ENCODE measurements around the gene MAB21L2. TPM values are rescaled to one million over a fixed set of nuclear protein-coding genes. Genes with fewer than 3 reads are reported as not detected.

MAB21L2 gene
- total and polyA plus RNA-seq, 4 donors, result 0.05 to 8.6 (median 0.42) TPM

DNA sequence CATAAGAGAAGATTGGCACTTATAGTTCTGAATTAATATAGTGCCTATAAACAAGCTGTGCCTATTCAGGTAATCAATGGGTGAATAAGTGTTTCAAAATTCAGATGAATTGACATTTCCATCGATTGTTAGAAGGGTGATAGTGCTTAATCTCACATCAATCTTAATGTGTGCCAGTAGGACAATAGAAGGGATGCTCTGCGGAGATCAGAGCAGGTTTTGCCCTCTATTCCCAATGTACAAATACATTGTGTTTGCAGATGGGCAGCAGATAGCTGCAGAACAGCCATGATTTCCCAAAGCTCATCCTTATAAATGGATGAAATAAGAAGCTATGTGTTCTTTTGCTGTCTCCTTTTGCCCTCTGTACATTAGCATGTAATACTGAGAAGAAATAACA is 7.2 kb downstream of the MAB21L2 start:
- DNase-seq (no peak), ATAC-seq (ENCODE audit: low FRiP score) (no peak)
- no peaks in the 10 kb centered on the region for H3K36me3 ChIP-seq (ENCODE audit: control insufficient read depth in 1 of 2, insufficient read depth in 2 of 2, low read length in 1 of 2)
- H3K27ac ChIP-seq (ENCODE audit: low read depth in 1 of 2, low read length in 2 of 2), result no peak overlapping the region
- no peak overlapping the region for H3K4me3 ChIP-seq (ENCODE audit: low read length in 2 of 2)
- intact Hi-C loops (cut with DNase I), result loop anchor here in 1 of 2 donors (10.0 kb wide), 1 partner anchor 304 kb away; no protein-coding TSS in a partner anchor
- WGBS, 2 donors, result 89 to 95% methylated on average over 2 of the region's 2 CpGs
- H3K9me3 ChIP-seq (ENCODE audit: control insufficient read depth, low read length), result no peaks in the 10 kb centered on the region
- no peaks in the 10 kb centered on the region for H3K4me1 ChIP-seq (ENCODE audit: control insufficient read depth in 1 of 2, insufficient read depth in 2 of 2, low read length in 2 of 2)
- H3K27me3 ChIP-seq (ENCODE audit: control insufficient read depth in 1 of 2, insufficient read depth in 2 of 2, low read length in 1 of 2), result no peaks in the 10 kb centered on the region

DNA sequence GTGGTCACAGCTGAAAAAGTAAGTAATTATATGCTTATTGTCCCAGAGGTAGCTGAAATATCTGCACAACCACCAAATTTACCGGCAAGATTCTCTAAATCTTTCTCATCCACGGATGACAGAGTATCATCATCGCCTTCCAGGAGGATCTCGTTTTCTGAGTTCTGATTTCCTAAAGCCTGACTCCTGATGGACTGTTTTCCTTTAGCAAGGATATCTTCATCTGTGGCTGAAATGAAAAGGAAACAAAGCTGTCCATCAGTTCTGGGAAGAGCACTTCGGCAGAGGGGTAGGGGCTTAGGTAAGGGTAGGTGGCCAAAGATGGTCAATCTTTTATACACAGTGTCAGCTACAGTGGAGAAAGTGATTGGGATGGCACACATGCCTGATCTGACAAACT is 8.7 kb downstream of the MAB21L2 start:
- intact Hi-C loops (cut with DNase I), result no loop called here
- H3K27ac ChIP-seq (ENCODE audit: low read depth in 1 of 2, low read length in 2 of 2), result no peak overlapping the region
- H3K27me3 ChIP-seq (ENCODE audit: control insufficient read depth in 1 of 2, insufficient read depth in 2 of 2, low read length in 1 of 2), result no peaks in the 10 kb centered on the region
- 95% methylated on average over 5 of the region's 5 CpGs for WGBS, 2 donors
- ATAC-seq (ENCODE audit: low FRiP score) (no peak), DNase-seq (no peak)
- H3K4me3 ChIP-seq (ENCODE audit: low read length in 2 of 2), result no peak overlapping the region
- no peaks in the 10 kb centered on the region for H3K36me3 ChIP-seq (ENCODE audit: control insufficient read depth in 1 of 2, insufficient read depth in 2 of 2, low read length in 1 of 2)
- H3K4me1 ChIP-seq (ENCODE audit: control insufficient read depth in 1 of 2, insufficient read depth in 2 of 2, low read length in 2 of 2), result no peaks in the 10 kb centered on the region
- H3K9me3 ChIP-seq (ENCODE audit: control insufficient read depth, low read length), result no peaks in the 10 kb centered on the region

DNA sequence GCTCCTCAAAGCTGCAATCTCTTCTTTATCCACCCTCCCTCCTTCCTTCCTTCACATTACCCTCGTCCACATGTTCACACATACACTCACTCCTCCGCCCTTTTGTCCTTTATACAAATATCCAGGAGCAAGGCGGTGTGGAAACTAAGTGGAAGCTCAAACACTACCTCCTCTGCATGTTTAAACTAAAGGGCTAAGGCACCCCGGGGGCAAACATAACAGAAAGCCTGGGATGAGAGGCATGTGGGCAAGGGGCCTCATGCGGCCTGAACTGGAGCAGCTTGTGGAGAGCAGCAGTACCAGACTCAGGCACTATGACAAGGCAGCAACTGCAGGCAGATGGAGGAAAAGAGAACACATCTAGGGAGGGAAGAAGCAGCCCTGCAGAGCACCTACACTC is 9.5 kb downstream of the MAB21L2 start:
- H3K27me3 ChIP-seq (ENCODE audit: control insufficient read depth in 1 of 2, insufficient read depth in 2 of 2, low read length in 1 of 2), result no peaks in the 10 kb centered on the region
- ATAC-seq (ENCODE audit: low FRiP score), result no peak
- intact Hi-C loops (cut with DNase I), result no loop called here
- H3K36me3 ChIP-seq (ENCODE audit: control insufficient read depth in 1 of 2, insufficient read depth in 2 of 2, low read length in 1 of 2), result no peaks in the 10 kb centered on the region
- H3K4me3 ChIP-seq (ENCODE audit: low read length in 2 of 2), result no peak overlapping the region
- no peak for DNase-seq
- no peak overlapping the region for H3K27ac ChIP-seq (ENCODE audit: low read depth in 1 of 2, low read length in 2 of 2)
- no peaks in the 10 kb centered on the region for H3K4me1 ChIP-seq (ENCODE audit: control insufficient read depth in 1 of 2, insufficient read depth in 2 of 2, low read length in 2 of 2)
- 80 to 83% methylated on average over 5 of the region's 5 CpGs for WGBS, 2 donors
- no peaks in the 10 kb centered on the region for H3K9me3 ChIP-seq (ENCODE audit: control insufficient read depth, low read length)

- no peak for DNase-seq
- no peak overlapping the region for H3K27ac ChIP-seq (ENCODE audit: low read depth in 1 of 2, low read length in 2 of 2)
- no peaks in the 10 kb centered on the region for H3K36me3 ChIP-seq (ENCODE audit: control insufficient read depth in 1 of 2, insufficient read depth in 2 of 2, low read length in 1 of 2)
- H3K4me3 ChIP-seq (ENCODE audit: low read length in 2 of 2), result no peak overlapping the region
- no peaks in the 10 kb centered on the region for H3K9me3 ChIP-seq (ENCODE audit: control insufficient read depth, low read length)
- no peaks in the 10 kb centered on the region for H3K27me3 ChIP-seq (ENCODE audit: control insufficient read depth in 1 of 2, insufficient read depth in 2 of 2, low read length in 1 of 2)
- ATAC-seq (ENCODE audit: low FRiP score), result no peak
- H3K4me1 ChIP-seq (ENCODE audit: control insufficient read depth in 1 of 2, insufficient read depth in 2 of 2, low read length in 2 of 2), result no peaks in the 10 kb centered on the region
- 91 to 94% methylated on average over 4 of the region's 4 CpGs for WGBS, 2 donors
- intact Hi-C loops (cut with DNase I), result no loop called here
These were observed 10.0 kb downstream of the MAB21L2 start for GRCh38 chr4:150591904-150592303.

DNA sequence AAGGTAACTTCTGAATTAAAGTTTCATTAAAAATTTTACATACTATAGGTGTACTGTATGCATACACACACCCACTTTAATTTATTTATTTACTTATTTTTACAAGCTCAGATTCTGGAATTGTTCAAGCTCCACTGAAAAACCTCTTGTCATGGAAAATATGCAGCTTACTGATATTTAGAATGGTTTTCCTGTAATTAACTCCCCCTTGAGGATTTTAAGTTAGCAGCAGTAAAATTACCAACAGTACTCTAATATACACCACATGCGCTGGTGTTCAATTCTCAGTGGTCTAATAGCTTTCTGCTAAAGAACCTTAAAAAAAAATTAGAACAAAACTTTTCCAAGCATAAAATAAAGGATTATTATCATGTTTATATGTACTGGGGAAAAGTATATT is 12.0 kb downstream of the MAB21L2 start:
- WGBS, 2 donors, result 87 to 93% methylated on average over 1 of the region's 1 CpG
- ATAC-seq (ENCODE audit: low FRiP score), result no peak
- Histone ChIP-seq H3K4me3 (ENCODE audit: low read length in 2 of 2) (no peak overlapping the region), H3K9me3 (ENCODE audit: control insufficient read depth, low read length) (no peaks in the 10 kb centered on the region), H3K27me3 (ENCODE audit: control insufficient read depth in 1 of 2, insufficient read depth in 2 of 2, low read length in 1 of 2) (no peaks in the 10 kb centered on the region), H3K27ac (ENCODE audit: low read depth in 1 of 2, low read length in 2 of 2) (no peak overlapping the region), H3K4me1 (ENCODE audit: control insufficient read depth in 1 of 2, insufficient read depth in 2 of 2, low read length in 2 of 2) (no peaks in the 10 kb centered on the region), H3K36me3 (ENCODE audit: control insufficient read depth in 1 of 2, insufficient read depth in 2 of 2, low read length in 1 of 2) (no peaks in the 10 kb centered on the region)
- intact Hi-C loops (cut with DNase I), result no loop called here
- no peak for DNase-seq

DNA sequence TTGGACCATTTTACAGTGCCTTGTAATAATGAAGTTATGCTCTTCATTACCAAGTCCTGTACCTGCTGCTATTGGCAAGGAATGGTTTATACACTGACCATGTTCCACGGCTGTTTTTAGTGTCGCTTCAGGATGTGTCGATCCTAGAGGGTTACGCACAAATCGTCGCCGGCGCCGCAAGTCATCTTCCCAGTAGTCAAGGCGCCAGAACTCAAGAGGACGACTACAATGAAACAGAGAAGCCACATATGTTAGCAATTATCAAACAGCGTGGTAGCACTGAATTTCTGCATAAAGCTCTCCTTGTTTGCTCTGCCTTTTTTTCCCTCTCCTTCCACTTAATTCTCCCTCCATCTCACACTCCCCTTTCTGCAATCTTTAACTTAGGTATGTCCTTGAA is 17.0 kb downstream of the MAB21L2 start:
- no peak for ATAC-seq (ENCODE audit: low FRiP score)
- intact Hi-C loops (cut with DNase I), result no loop called here
- WGBS, 2 donors, result 73 to 81% methylated on average over 12 of the region's 12 CpGs

DNA sequence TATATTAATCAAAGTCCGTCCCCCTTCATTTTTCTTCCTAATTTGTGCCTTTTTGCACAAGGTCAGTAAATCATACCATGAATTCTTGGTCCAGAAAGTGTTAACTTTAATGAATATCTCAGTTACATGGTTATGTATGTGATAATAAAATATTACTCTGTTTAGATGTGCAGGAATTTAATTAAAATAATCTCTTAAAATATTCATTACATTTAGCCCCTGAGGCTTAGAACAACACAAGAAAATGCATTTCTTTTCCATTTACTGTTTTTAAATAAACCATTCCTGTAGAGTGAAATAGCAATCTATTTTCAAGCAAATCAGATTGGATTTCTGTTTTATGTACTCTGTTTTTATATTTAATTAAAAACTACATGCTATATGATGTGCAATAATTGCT is 17.6 kb downstream of the MAB21L2 start:
- ATAC-seq (ENCODE audit: low FRiP score), result no peak
- Histone ChIP-seq H3K27ac (ENCODE audit: low read depth in 1 of 2, low read length in 2 of 2) (no peak overlapping the region), H3K4me1 (ENCODE audit: control insufficient read depth in 1 of 2, insufficient read depth in 2 of 2, low read length in 2 of 2) (no peaks in the 10 kb centered on the region), H3K27me3 (ENCODE audit: control insufficient read depth in 1 of 2, insufficient read depth in 2 of 2, low read length in 1 of 2) (no peaks in the 10 kb centered on the region), H3K9me3 (ENCODE audit: control insufficient read depth, low read length) (no peaks in the 10 kb centered on the region), H3K4me3 (ENCODE audit: low read length in 2 of 2) (no peak overlapping the region), H3K36me3 (ENCODE audit: control insufficient read depth in 1 of 2, insufficient read depth in 2 of 2, low read length in 1 of 2) (no peaks in the 10 kb centered on the region)
- intact Hi-C loops (cut with DNase I), result no loop called here
- WGBS, 2 donors, result 93 to 95% methylated on average over 1 of the region's 1 CpG
- DNase-seq, result no peak

More for the DNA sequence above, 17.0 kb downstream of the MAB21L2 start:
- no peak for DNase-seq
- Histone ChIP-seq H3K36me3 (ENCODE audit: control insufficient read depth in 1 of 2, insufficient read depth in 2 of 2, low read length in 1 of 2) (no peaks in the 10 kb centered on the region), H3K27ac (ENCODE audit: low read depth in 1 of 2, low read length in 2 of 2) (no peak overlapping the region), H3K4me3 (ENCODE audit: low read length in 2 of 2) (no peak overlapping the region), H3K4me1 (ENCODE audit: control insufficient read depth in 1 of 2, insufficient read depth in 2 of 2, low read length in 2 of 2) (no peaks in the 10 kb centered on the region), H3K9me3 (ENCODE audit: control insufficient read depth, low read length) (no peaks in the 10 kb centered on the region), H3K27me3 (ENCODE audit: control insufficient read depth in 1 of 2, insufficient read depth in 2 of 2, low read length in 1 of 2) (no peaks in the 10 kb centered on the region)

GRCh38 chr4:150600812-150601445 is 19.0 kb downstream of the MAB21L2 start:
- Histone ChIP-seq H3K27me3 (ENCODE audit: control insufficient read depth in 1 of 2, insufficient read depth in 2 of 2, low read length in 1 of 2) (no peaks in the 10 kb centered on the region), H3K4me1 (ENCODE audit: control insufficient read depth in 1 of 2, insufficient read depth in 2 of 2, low read length in 2 of 2) (no peaks in the 10 kb centered on the region), H3K9me3 (ENCODE audit: control insufficient read depth, low read length) (no peaks in the 10 kb centered on the region), H3K27ac (ENCODE audit: low read depth in 1 of 2, low read length in 2 of 2) (no peak overlapping the region), H3K36me3 (ENCODE audit: control insufficient read depth in 1 of 2, insufficient read depth in 2 of 2, low read length in 1 of 2) (no peaks in the 10 kb centered on the region), H3K4me3 (ENCODE audit: low read length in 2 of 2) (no peak overlapping the region)
- intact Hi-C loops (cut with DNase I), result no loop called here
- WGBS, 2 donors, result 87% methylated on average over 5 of the region's 5 CpGs
- DNase-seq (no peak), ATAC-seq (ENCODE audit: low FRiP score) (no peak)

- intact Hi-C loops (cut with DNase I), result no loop called here
- DNase-seq, result no peak
- WGBS, 2 donors, result 91 to 94% methylated on average over 3 of the region's 3 CpGs
These were observed 27.2 kb downstream of the MAB21L2 start for GRCh38 chr4:150609131-150609530.

More at GRCh38 chr4:150609131-150609530, 27.2 kb downstream of the MAB21L2 start:
- Histone ChIP-seq H3K9me3 (ENCODE audit: control insufficient read depth, low read length) (no peaks in the 10 kb centered on the region), H3K36me3 (ENCODE audit: control insufficient read depth in 1 of 2, insufficient read depth in 2 of 2, low read length in 1 of 2) (no peaks in the 10 kb centered on the region), H3K27me3 (ENCODE audit: control insufficient read depth in 1 of 2, insufficient read depth in 2 of 2, low read length in 1 of 2) (no peaks in the 10 kb centered on the region), H3K27ac (ENCODE audit: low read depth in 1 of 2, low read length in 2 of 2) (no peak overlapping the region), H3K4me3 (ENCODE audit: low read length in 2 of 2) (no peak overlapping the region), H3K4me1 (ENCODE audit: control insufficient read depth in 1 of 2, insufficient read depth in 2 of 2, low read length in 2 of 2) (peaks cover 0 to 1% of the 10 kb centered on the region in 2 donors)
- ATAC-seq (ENCODE audit: low FRiP score), result no peak

All from aorta (tissue), 5 donors.